ENCODE data around the gene TRPC4AP.
"Not testable (repeated sequence)": the region's sequence is repeated elsewhere in the genome, so short reads cannot be mapped to it uniquely, and the experiment has no call there.

TRPC4AP gene

GRCh38 chr20:35092524-35093266 is at the start of gene TRPC4AP:
TRPC4AP (minus strand) TSS chr20:35092807; CDS start chr20:35092781, 26 bp downstream.
- DNase-seq (ENCODE audit: low read depth), result peak; percentile 84

DNA sequence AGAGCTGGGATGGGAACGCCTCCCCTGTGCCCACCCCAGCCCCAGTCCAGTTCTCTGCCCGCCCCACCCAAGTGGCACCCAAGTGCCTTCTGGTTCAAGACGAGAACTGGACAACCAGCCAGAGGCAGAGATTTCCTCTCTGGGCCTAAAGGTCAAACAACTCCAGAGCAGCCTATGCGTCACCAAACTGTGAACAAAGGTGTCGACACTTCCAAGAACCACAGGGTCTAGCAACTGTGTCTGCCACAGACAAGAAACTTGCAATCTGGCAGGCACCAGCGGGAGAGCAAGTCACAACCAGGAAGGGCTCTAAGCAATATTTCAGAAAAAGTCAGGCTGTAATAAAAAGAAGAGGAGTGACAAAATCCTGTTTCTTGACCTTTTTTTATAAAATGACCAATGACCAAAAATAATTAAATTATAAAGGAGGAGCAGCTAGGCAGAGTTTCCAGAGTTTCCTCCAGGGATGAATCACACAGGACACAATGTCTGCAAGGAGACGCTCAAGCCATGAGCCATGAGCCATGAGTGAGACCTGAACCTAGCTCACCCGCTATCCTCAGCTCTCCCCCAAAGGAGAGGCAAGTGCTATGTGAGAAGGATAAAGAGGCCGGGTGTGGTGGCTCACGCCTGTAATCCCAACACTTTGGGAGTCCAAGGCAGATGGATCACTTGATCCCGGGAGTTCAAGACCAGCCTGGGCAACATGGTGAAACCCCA is 43.4 kb upstream of the TRPC4AP start:
- DNase-seq (ENCODE audit: low read depth), result no peak

- DNase-seq (ENCODE audit: low read depth), result no peak
Measured at GRCh38 chr20:35134880-35135279, 42.3 kb upstream of the TRPC4AP start.

DNA sequence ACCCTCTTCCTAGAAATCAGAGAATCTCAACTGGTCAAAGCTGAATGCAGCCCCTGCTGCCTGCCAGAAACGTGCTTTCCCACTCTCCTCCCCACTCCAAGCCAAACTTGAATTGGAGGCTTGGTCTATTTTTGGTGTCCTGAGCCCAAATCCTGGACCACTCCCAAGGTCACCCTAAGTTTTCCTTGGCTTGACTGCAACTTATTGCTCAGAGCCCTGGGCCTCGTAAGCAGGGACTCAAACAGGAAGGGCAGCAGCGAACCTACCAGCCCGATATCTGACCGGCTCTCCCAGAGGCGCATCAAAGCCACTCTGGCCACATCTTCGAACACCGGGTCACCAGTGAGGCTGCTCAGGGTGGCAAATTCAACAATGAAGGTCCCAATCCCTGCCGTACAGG is 41.9 kb upstream of the TRPC4AP start:
- DNase-seq (ENCODE audit: low read depth), result no peak

- DNase-seq (ENCODE audit: low read depth), result no peak
Measured at GRCh38 chr20:35133735-35134134, 41.1 kb upstream of the TRPC4AP start.

DNA sequence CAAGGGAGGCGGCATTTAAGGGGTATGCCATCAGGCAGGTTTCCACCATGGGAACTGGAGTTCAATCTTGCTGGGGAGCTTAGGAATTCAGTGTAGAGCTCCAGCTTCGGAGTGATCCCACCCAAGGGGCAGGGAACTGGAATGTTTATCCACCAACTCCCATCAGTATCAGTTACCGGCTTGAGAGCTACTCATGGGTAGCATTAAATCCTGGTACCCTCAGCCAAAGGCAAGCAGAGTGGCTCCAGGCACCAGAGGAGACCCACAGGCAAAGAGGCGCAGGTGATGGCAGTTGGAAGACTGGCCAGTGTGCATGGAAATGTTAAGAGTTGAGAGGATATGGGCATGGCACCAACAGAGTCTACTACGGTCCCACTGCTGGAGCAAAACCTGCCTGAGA is 40.4 kb upstream of the TRPC4AP start:
- no peak for DNase-seq (ENCODE audit: low read depth)

DNA sequence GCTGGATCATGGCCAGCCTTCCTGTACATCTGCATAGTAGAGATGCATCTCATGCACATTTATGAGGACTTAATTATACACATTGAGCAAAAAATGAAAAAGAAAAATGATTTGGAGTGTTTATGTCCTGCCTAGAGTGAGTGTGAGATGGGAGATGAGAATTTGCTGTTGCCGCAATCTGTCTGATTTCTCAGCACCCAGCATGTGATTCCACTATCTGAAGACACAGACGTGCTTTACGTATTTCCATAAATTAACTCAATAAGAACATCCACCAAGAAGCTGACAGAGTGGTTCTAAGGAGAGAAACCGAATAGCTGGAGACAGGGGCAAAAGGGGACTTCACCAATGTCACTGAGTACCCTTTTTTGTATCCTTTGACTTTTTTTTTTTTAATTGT is 39.3 kb upstream of the TRPC4AP start:
- no peak for DNase-seq (ENCODE audit: low read depth)

DNA sequence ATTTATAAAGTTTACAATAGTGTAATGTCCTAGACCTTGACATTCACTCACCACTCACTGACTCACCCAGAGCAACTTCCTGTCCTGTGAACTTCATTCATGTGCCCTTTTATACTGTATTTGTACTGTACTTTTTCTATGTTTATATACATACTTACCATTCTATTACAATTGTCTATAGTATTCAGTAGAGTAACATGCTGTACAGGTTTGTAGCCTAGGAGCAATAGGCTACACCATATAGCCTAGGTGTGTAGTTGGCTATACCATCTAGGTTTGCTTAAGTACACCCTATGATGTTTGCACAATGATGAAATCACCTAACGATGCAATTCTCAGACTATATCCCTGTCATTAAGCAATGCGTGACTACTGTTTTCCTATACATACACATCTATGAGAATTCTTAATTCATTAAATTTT is 37.1 kb upstream of the TRPC4AP start:
- DNase-seq (ENCODE audit: low read depth), result no peak

DNA sequence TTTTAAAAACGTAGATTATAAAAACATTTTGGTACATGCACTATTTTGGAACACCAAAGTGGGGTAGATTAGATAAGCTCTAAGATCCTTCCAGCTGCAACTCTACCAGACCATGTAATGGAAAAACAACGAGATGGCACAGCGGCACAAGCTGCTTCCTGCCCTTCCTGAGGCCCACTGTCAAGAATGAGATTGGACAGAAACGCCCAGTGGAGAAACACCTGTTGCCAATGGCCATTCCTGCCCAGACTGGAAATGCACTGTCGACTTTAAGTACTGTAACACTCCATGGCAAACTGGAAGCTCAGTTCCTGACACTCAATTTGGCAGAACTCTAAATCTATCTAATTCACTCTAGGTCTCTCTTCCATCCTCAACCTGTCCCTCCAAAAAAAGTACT is 33.1 kb upstream of the TRPC4AP start:
- DNase-seq (ENCODE audit: low read depth), result no peak

- DNase-seq (ENCODE audit: low read depth), result no peak
Measured at GRCh38 chr20:35122756-35123405, 30.3 kb upstream of the TRPC4AP start.

DNA sequence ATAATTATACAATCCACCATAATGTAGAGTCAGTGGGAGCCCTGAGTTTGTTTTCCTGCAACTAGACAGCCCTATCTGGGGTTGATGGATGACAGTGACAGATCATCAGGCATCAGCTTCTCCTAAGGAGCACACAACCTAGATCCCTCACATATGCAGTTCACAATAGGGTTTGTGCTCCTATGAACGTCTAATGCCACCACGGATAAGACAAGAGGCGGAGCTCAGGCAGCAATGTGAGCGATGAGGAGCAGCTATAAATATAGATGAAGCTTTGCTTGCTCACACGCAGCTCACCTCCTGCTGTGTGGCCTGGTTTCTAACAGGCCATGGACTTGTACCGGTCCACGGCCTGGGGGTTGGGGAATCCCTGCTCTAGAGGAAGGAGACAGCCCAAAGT is 28.6 kb upstream of the TRPC4AP start:
- no peak for DNase-seq (ENCODE audit: low read depth)

GRCh38 chr20:35120012-35120701 is 27.6 kb upstream of the TRPC4AP start:
- DNase-seq (ENCODE audit: low read depth), result no peak

- no peak for DNase-seq (ENCODE audit: low read depth)
Measured at GRCh38 chr20:35117629-35118028, 25.0 kb upstream of the TRPC4AP start.

DNA sequence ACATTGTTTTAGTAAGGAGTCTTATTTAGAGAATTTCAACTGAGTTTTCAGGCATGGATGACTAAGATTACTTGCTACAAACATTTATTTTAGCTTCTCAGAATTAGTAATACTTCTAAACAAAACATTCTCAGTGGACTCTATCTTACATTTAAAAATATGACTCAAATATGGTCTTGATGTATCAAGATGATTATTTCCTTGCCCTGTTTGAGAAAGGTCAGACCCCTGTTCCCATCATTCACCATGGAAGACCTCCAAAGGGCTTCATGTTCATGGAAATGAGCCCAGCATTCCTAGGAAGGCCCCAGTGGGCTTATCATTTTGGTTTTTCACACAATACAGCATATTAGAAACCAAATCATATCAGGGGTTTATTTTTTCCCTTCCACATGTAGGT is 24.6 kb upstream of the TRPC4AP start:
- DNase-seq (ENCODE audit: low read depth), result no peak

DNA sequence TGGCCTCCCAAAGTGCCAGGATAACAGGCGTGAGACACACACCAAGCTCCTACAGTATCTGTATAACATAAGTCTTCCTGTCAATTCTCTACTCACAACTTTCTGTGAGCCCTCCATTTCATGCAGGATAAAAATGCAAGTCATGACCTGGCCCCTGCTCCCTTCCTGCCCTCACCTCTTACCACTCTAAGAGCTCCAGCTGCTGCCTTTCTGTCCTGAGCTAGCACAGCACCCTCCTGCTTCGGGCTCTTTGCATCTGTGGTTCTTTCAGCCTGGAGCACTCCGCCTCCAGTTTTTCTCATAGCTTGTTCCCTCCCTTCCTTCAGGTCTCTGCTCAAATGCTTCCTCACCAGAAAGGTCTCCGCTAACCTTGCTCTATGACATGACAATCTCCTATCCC is 23.7 kb upstream of the TRPC4AP start:
- DNase-seq (ENCODE audit: low read depth), result no peak

DNA sequence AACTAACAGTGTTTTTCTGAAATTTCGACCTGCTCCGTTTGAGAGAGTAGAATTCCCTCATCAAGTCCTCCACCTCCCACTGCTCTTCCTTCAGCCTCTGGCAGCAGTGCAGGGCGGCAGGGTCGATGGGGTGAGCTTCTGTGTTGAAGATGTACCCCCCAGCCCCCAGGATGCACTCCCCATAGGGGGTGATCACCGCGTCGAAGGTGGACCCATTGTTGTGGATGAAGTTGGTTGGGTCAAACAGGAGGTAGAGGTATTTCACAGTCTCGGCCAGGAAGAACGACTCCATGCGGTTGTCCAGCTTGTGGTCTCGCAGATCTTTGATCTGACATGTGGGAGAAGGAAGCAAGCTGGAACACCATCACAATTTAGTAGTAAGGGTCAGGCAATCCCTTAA is 23.0 kb upstream of the TRPC4AP start:
- DNase-seq (ENCODE audit: low read depth), result no peak

GRCh38 chr20:35112276-35112675 is 19.7 kb upstream of the TRPC4AP start:
- DNase-seq (ENCODE audit: low read depth), result not testable (repeated sequence)

DNA sequence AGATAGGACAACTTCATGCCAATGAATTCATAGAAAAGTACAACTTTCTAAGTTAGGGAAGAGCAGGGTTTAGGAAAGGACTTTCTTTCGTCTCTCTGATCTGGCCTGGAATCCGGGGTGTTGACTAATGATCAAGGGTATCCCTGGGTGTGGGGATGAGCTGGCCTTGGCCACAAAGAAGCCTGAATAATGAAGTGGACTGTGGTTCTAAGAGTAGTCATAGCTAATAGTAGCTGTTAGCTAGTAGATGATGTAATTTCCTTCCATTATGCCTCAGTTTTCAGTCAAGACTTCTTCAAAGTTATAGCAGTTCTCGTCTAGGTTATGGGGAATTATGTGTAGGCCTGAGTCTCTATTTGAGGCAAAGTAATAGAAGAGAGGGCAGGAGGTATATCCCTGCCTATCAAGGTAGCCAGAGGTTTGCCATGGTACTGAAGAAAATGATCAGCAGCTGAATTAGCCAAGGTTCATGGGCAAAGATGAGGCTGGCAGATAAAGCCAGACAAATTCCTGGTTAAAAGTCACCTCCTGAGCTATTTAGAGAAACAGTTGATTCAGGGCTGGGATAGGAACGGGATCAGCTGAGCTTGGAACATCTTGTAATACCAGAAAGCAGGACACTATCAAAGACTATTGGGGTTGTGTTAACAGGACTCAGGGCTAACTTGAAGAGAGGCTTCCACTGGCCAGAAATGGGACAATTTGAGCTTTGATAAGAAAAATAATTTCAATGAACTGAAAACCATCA is 18.7 kb upstream of the TRPC4AP start:
- no peak for DNase-seq (ENCODE audit: low read depth)

DNA sequence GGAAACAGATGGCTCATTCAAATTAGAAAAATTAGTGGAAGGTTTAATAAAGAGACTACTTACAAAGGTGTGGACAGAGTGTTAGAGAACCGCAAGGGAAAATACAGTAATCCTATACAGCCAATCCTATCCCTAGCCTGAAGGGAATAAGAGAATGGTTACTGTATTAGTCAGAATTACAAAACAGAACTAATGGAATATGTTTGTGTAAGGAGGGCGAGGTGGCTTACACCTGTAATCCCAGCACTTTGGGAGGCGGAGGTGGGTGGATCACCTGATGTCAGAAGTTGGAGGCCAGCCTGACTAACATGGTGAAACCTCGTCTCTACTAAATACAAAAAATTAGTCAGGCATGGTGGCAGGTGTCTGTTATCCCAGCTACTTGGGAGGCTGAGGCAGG is 16.3 kb upstream of the TRPC4AP start:
- DNase-seq (ENCODE audit: low read depth), result no peak

DNA sequence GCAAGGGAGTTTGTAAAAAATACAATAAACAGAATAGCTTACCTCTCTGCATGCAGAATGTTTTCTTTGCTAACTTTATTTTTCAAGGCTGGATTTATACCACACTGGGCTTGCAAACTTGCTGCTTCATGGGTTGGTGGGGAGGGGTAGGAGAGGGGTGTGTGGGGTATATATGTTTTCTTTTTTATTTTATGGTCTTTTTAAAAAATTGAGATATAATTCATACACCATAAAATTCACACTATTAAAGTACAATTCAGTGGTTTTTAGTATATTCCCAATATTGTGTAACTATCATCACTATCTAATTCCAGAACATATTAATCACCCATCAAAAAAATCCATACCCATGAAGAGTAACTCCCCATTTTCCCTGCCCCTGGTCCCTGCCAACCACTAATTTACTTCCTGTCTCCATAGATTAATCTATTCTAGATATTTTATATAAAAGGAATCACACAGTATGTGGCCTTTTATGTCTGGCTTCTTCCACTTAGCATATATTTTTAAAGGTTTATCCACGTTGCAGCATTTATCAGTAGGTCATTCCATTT is 14.3 kb upstream of the TRPC4AP start:
- no peak for DNase-seq (ENCODE audit: low read depth)

GRCh38 chr20:35104685-35105295 is 12.2 kb upstream of the TRPC4AP start:
- no peak for DNase-seq (ENCODE audit: low read depth)

Data from activated T-cell treated with anti-CD3 and anti-CD28 coated beads for 24 hours (primary cell).